Peyer's patch (tissue), 4 donors: ENCODE data around the gene SLC27A4. TPM values are rescaled to one million over a fixed set of nuclear protein-coding genes. Genes with fewer than 3 reads are reported as not detected.

ENCODE experiments used
- DNase-seq, 3 donors: peaks; one replicate each; pipeline ENCODE4 v3.0.0-alpha.2; 2017 to 2019
- H3K27ac ChIP-seq, 4 donors: fragments of 200-600 bp; sonication (generic); one replicate each; pipeline ENCODE4 v1.5.1; 2016 to 2019
- H3K27me3 ChIP-seq, 2 donors: fragments of 200-600 bp; sonication (generic); one replicate each; pipeline ENCODE4 v1.5.1; 2019
- H3K36me3 ChIP-seq, 3 donors: fragments of 200-600 bp; sonication (generic); one replicate each; pipeline ENCODE4 v1.5.1; 2016 to 2019
- H3K4me1 ChIP-seq, 4 donors: fragments of 200-600 bp; sonication (generic); one replicate each; pipeline ENCODE4 v1.5.1; 2016 to 2019
- H3K4me3 ChIP-seq, 4 donors: fragments of 200-600 bp; sonication (generic); 1 replicate in 3 of 4; 2 replicates in 1 of 4; pipeline ENCODE4 v1.5.1; 2016 to 2019; ENCODE audit warnings: mild to moderate bottlenecking in 1 of 4
- H3K9me3 ChIP-seq, 4 donors: fragments of 200-600 bp; sonication (generic); one replicate each; pipeline ENCODE4 v1.5.1; 2016 to 2019; ENCODE audit warnings: mild to moderate bottlenecking in 1 of 4
- POLR2A ChIP-seq, 2 donors: fragments of 450-650 bp; IDR thresholded peaks; one replicate each; pipeline ENCODE4 v1.5.1; 2017; ENCODE audit warnings: antibody characterized with exemption in 2 of 2, mild to moderate bottlenecking in 2 of 2, moderate library complexity in 2 of 2
- total RNA-seq, 4 donors: library from RNA; depleted of rRNA; stranded (reverse); fragments of >200 nt; gene quantifications; one replicate each; pipeline ENCODE4 v1.1.0, GENCODE V29; 2016
- TF ChIP-seq, protein P1 (sequence below), 6 experiments: fragments of 450-650 bp in 4 of 6; fragments of 200-600 bp in 2 of 6; sonication (generic) in 1 of 6; IDR thresholded peaks; one replicate each; pipeline ENCODE4 v1.5.1; 2017 to 2019; ENCODE audit warnings: antibody characterized with exemption in 6 of 6, mild to moderate bottlenecking in 3 of 6, moderate library complexity in 1 of 6

The SLC27A4 gene
- total RNA-seq, 4 donors from 2014 or later: 28.1 to 312 (median 149) TPM

GRCh38 chr9:128405077-128405779, 64.9 kb downstream of the SLC27A4 start:
- DNase-seq: no peak

GRCh38 chr9:128405780-128406171, 65.4 kb downstream of the SLC27A4 start:
- no peaks in the 10 kb centered on the region for H3K4me1 ChIP-seq
- no peak for TF ChIP-seq POLR2A (IDR thresholded peaks at IDR 0.05)
- TF ChIP-seq, protein P1, sequence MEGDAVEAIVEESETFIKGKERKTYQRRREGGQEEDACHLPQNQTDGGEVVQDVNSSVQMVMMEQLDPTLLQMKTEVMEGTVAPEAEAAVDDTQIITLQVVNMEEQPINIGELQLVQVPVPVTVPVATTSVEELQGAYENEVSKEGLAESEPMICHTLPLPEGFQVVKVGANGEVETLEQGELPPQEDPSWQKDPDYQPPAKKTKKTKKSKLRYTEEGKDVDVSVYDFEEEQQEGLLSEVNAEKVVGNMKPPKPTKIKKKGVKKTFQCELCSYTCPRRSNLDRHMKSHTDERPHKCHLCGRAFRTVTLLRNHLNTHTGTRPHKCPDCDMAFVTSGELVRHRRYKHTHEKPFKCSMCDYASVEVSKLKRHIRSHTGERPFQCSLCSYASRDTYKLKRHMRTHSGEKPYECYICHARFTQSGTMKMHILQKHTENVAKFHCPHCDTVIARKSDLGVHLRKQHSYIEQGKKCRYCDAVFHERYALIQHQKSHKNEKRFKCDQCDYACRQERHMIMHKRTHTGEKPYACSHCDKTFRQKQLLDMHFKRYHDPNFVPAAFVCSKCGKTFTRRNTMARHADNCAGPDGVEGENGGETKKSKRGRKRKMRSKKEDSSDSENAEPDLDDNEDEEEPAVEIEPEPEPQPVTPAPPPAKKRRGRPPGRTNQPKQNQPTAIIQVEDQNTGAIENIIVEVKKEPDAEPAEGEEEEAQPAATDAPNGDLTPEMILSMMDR (IDR thresholded peaks at IDR 0.05): no peak
- DNase-seq: no peak
- H3K9me3 ChIP-seq: no peaks in the 10 kb centered on the region
- no peaks in the 10 kb centered on the region for H3K27me3 ChIP-seq
- H3K27ac ChIP-seq: no peak overlapping the region
- H3K36me3 ChIP-seq: no peaks in the 10 kb centered on the region
- no peak overlapping the region for H3K4me3 ChIP-seq

More at GRCh38 chr9:128405077-128405779, 64.9 kb downstream of the SLC27A4 start:
- H3K4me1 ChIP-seq: no peaks in the 10 kb centered on the region
- no peaks in the 10 kb centered on the region for H3K9me3 ChIP-seq
- TF ChIP-seq POLR2A (IDR thresholded peaks at IDR 0.05): no peak
- TF ChIP-seq, protein P1 (IDR thresholded peaks at IDR 0.05): no peak
- no peak overlapping the region for H3K27ac ChIP-seq
- H3K27me3 ChIP-seq: no peaks in the 10 kb centered on the region
- no peaks in the 10 kb centered on the region for H3K36me3 ChIP-seq
- no peak overlapping the region for H3K4me3 ChIP-seq

DNA sequence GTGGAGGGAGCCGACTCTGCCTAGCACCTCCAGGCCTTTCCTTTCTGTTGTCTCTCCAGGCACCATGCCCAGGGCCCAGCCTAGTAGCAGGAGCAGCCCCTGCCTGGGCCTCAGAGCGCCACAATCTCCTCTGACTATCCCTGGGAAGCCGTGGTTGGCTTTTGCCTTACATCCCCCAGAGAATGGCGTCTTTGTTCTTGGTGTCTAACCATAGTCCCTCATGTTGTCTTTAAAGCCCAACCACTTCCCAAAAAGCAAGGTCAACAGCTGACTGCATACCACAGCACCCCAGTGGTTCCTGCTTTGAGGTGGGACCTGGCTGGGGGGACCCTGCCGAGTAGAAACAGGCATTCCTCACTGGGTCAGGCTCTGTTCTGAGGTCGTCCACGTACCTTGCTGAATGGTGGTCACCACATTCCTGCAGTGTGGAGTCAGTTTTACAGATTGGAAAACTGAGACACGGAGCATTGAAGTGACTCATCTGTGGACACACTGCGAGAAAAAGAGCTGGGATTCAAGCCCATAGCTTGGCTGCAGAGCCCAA, 66.6 kb downstream of the SLC27A4 start:
- H3K36me3 ChIP-seq: no peaks in the 10 kb centered on the region
- no peak for DNase-seq

GRCh38 chr9:128408963-128409431, 68.7 kb downstream of the SLC27A4 start:
- Histone ChIP-seq H3K27ac (no peak overlapping the region), H3K9me3 (no peaks in the 10 kb centered on the region), H3K4me3 (no peak overlapping the region), H3K27me3 (no peaks in the 10 kb centered on the region), H3K36me3 (no peaks in the 10 kb centered on the region), H3K4me1 (no peaks in the 10 kb centered on the region)
- DNase-seq: no peak
- no peak for TF ChIP-seq POLR2A (IDR thresholded peaks at IDR 0.05)
- TF ChIP-seq, protein P1 (IDR thresholded peaks at IDR 0.05): no peak

More for the DNA sequence above, 66.6 kb downstream of the SLC27A4 start:
- Histone ChIP-seq H3K27ac (no peak overlapping the region), H3K4me1 (no peaks in the 10 kb centered on the region), H3K27me3 (no peaks in the 10 kb centered on the region), H3K9me3 (no peaks in the 10 kb centered on the region), H3K4me3 (no peak overlapping the region)
- TF ChIP-seq POLR2A (IDR thresholded peaks at IDR 0.05): no peak
- TF ChIP-seq, protein P1 (IDR thresholded peaks at IDR 0.05): no peak

DNA sequence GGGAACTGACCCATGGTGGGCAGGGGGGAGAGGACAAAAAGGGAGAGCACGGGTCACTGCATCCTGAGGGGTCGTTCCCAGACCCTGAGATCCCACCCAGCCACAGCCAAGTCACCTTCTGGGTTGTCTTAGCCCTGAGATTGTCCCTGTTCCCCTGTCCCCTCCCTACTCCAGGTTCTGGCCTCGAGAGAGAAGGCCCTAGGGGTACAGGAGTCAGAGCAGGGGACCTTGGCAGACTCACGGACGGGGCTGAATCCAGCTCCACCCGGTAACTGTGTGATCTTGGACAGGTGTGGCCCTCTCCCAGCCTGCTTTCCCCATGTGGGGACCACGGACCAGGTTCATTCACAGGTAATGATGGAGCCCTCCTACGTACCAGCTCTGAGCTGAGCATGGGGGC, 69.1 kb downstream of the SLC27A4 start:
- Histone ChIP-seq H3K36me3 (no peaks in the 10 kb centered on the region), H3K4me3 (no peak overlapping the region), H3K9me3 (no peaks in the 10 kb centered on the region), H3K4me1 (no peaks in the 10 kb centered on the region), H3K27ac (no peak overlapping the region), H3K27me3 (no peaks in the 10 kb centered on the region)
- TF ChIP-seq POLR2A (IDR thresholded peaks at IDR 0.05): no peak
- TF ChIP-seq, protein P1 (IDR thresholded peaks at IDR 0.05): no peak
- no peak for DNase-seq
